Limb (tissue), 2 donors: ENCODE results near the gene ALDH18A1.
"Not testable (repeated sequence)": the region's sequence is repeated elsewhere in the genome, so short reads cannot be mapped to it uniquely, and the experiment has no call there.

Experiments
- DNase-seq, 2 donors: peaks; one replicate each; pipeline ENCODE4 v3.0.0-alpha.2; 2016; ENCODE audit errors: extremely low spot score in 2 of 2

ALDH18A1 gene

GRCh38 chr10:95656291-95657164 lies at the start of gene ALDH18A1:
Gene ALDH18A1, minus strand, starts transcription at chr10:95656711. Its CDS starts 3,334 bp downstream, at chr10:95653377.
- peak; percentile 95 to 98 for DNase-seq

DNA sequence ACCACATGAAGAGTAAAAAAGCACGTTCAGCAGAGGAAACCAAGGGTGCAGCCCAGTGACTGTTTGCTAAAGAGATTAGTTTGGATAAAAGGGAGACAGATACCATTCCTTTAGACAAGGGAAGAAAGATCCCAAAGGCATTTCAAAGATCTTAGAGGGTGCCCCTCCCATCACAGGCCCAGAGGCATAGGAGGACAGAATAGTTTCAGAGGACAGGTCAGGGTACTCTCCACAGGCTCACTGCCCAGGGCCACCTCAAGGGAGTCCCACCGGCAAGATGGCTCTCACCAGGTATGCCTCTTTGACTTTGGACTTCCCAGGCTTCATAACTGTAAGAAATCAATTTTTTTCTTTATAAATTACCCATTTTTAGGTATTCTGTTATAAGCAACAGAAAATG lies 41.9 kb upstream of the ALDH18A1 start:
- DNase-seq: no peak

DNA sequence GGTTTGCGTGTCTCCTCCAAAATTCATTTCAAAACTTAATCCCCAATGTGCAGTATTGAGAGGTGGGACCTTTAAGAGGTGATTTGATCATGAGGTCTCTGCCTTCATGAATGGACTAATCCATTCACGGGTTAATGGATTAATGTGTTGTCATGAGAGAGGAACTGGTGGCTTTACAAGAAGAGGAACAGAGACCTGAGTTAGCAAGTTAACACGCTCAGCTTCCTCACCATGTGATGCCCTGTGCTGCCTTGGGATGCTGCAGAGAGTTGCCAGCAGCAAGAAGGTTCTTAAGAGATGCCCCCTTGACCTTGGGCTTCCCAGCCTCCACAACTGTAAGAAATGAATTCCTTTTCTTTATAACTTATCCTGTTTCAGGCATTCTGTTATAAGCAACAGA lies 40.9 kb upstream of the ALDH18A1 start:
- no peak for DNase-seq

- DNase-seq: no peak
Measured at GRCh38 chr10:95694665-95695064, 38.2 kb upstream of the ALDH18A1 start.

GRCh38 chr10:95693668-95694534 lies 37.4 kb upstream of the ALDH18A1 start, which contains the start of gene TCTN3:
Gene TCTN3, minus strand, starts transcription at chr10:95693927. Its CDS starts 28 bp downstream, at chr10:95693899.
- DNase-seq: peak; percentile 94 to 99

DNA sequence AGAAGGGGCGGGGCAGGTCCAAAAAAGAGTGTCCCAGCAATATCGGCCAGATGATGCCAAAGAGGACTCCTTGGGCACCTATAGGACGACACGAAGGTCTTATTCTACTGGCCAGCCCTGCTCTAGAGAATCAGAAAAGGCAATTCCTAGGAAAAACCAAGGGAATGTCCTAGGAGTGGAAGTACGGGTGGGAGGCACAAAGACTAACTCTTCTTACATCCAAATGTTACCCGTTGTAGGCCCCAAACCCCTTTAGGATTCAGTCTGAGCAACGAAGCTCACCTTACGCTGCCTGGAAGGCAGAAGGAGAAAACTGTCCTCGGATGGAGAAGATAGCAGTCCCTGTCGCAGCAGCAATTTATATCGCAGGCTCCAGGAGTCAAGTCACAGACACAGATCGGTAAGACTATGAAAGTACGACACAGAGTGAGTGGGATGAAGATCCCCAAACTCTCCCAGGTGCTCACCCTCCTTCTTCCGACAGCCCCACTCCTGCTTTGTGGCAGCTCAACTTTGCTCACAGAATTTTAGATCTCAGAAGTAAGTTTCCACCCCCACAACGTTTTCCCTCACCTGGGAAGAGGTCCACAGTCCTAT lies 36.7 kb upstream of the ALDH18A1 start:
- peak in 1 of 2 donors; percentile 1 for DNase-seq

DNA sequence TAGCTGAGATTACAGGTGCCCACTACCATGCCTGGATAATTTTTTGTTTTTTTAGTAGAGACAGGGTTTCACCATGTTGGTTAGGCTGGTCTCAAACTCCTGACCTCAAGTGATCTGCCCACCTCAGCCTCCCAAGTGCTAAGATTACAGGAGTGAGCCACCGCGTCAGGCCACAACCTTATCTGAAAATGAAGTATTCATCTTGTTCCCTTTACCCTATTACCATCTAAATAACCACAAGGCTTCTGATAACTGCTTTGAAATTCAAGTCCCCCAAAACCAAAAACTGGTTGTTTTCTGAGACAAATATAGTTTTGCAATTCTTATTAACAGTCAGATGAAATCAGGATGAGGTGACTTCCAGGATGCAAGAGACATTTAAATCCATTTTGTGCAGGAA lies 34.8 kb upstream of the ALDH18A1 start:
- DNase-seq: no peak

- DNase-seq: no peak
Measured at GRCh38 chr10:95688648-95689047, 32.1 kb upstream of the ALDH18A1 start.

DNA sequence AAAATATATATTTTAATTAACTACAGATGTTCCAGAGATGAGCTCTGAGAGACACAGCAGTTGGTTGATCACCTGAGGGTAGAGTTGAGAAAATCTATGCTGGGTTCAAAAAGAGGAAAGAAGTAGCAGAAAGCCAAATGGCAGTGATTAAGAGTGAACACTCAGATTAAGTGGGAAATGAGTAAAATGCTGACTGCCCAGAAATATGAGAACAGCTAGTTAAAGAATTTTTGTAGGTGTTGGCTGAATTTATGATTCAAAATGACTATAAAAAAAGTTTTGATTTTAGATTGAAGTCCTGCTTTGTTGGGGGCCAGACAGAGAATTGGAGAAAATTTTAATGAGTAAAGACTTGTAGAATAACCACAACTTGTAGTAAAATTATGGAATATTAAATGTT lies 27.5 kb upstream of the ALDH18A1 start:
- DNase-seq: no peak

DNA sequence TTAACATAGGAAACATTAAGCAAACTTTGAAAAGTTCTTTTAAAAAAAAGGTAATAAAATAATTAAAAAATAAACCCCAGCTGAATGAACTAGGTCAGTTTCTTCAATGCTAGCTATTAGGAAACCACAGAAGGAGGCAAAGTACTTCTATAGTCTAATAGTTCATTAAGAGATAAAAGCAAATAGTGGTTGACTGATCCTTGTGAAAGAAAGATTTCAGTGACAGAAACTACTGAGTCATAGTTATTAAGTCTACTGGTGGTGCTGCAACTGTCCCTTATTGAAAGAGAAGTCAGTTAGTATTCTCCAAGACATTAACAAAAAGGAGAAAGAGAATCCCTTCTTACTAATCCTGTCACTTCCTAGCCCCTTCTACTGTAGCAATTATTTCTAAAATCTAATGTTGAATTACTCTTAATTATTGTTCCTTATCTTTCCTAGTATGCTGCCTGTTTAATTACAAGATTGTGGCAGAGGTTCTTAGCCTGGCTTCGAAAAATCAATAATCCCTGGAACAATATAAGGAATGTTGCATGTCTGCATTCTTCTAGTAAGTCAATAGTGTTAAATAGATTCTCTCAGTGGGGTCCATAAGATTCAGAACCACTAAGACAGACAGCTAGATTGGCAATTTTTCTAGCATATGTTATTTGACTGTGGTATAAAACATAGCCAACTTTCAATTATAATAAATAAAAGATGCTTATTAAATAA lies 19.0 kb upstream of the ALDH18A1 start:
- DNase-seq: no peak

- DNase-seq: no peak
Measured at GRCh38 chr10:95674643-95675042, 18.1 kb upstream of the ALDH18A1 start.

GRCh38 chr10:95672641-95673040 lies 16.1 kb upstream of the ALDH18A1 start:
- DNase-seq: not testable (repeated sequence)

GRCh38 chr10:95664543-95664942 lies 8.0 kb upstream of the ALDH18A1 start:
- DNase-seq: no peak

DNA sequence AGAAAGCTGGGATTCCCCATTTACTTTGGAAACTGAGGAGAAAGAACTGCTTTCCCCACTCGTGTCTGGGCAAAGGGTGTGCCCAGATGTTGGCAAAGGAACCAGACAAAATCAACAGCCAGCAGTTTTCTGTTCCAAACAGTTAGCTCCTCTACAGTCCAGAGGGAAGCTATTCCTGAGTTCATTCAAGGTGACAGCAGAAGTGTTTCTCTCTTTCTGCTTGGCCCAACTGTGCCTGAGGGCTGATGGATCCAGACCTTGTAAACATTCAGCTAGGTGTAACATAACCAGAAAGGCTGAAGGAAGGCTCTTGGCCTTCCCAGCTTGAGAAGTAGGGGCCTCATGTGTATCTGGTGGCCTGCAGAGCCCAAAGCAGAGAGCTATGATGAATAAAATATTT lies 7.0 kb upstream of the ALDH18A1 start:
- no peak for DNase-seq

DNA sequence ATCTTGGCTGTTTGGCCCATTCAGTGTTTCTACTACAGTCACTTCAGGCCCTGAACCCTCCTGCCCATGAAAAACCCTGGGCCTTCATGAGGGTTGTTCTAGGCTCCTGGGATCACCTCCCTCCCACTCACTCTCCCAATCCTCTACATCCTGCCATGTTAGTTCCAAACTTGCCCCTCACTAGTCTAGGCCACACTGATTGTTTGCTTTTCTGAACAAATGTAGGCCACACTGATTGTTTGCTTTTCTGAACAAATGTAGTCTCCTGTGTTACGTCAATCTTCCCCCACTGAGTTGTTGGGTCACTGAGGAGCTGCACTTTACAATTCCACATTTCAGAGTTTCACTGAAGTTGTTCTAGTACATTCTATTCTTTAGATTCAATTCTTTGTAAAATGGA lies 5.3 kb upstream of the ALDH18A1 start:
- no peak for DNase-seq

DNA sequence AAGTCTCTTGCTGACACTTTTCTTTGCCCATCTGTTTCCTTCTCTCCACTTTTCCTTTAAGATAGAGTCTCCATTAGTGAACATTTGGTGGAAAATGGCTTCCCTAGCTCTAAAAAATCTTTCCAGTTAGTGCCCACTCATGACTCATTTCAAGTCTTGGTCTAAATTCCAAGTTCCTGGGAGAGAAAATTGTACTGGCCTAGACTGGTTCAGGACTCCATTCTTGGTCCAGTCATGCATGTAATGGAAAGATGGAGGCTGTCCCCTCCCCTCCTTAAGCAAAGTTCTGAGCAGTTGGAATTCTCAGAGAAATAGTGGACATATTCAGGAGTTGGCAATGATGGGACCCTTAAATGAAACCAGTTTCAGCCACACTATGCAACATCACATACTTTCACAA lies 3.8 kb upstream of the ALDH18A1 start:
- no peak for DNase-seq

GRCh38 chr10:95657250-95657649 lies 739 bp upstream of the ALDH18A1 start:
- DNase-seq: no peak

DNA sequence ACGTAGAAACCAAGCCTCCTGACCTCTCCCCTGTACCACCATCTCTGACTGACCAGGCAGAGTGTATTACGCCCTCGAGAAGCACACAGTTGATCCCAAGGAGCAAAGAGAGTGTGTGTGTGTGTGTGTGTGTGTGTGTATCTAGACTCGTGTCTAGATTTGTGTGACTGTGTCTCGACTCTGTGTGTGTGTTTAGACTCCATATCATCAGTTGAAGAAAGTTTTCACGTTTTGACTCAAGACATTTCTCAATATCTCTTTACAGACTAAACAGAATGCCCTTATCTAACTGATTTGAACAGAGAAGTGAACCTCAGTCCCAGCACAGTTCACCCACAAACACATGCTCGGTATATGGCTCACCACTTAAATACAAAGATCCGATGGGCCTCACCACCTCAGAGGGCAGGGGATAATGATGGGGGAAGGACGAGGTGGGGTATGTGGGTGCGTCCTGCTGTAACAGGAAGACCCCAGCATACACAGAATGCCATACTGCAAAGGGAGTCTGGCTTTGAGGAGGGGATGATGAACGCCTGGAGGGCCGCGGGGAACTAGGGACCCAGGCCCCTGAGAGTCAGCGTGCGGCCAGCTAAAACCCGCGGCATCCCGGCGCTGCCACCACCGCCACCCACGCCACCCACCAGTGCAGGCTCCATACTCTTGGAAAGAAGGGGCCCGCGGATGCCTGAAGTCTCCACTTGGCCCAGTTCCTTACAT lies 780 bp downstream of the ALDH18A1 start:
- no peak for DNase-seq

DNA sequence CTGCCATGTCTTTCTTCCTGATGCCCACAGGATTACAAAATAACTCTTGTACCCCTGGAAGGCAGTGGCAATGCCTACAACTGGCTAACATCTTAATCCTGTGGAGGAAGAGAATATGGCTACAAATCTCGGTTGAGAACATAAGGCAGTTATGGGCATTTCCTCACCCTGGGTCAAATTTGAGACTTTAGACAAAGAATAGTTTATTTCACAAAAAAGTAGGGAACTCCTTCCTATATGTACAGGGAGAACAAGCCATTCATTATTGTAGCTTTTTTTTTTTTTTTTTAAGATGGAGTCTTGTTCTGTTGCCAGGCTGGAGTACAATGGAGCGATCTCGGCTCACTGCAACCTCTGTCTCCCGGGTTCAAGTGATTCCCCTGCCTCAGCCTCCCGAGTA lies 2.6 kb downstream of the ALDH18A1 start:
- DNase-seq: no peak

DNA sequence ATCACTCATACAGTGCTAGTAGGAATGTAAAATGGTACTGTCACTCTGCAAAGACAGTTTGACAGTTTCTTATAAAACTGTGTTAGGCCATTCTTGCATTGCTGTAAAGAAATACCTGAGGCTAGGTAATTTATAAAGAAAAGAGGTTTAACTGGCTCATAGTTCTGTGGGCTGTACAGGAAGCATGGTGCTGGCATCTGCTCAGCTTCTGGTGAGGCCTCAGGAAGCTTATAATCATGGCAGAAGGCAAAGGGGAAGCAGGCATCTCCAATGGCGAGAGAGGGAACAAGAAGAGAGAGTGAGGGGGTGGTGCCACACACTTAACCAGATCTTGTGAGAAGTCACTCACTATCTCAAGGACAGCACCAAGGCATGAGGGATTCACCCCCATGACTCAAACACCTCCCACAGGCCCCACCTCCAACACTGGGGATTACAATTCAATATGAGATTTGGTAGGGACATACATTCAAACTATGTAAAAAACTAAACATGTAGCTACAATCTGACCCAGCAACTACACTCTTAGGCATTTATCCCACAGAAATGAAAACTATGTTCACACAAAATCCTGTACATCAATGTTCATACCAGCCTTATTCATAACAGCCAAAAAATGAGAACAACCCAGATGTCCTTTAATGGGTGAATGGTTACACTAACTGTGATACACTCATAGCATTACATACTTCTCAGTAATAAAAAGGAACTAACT lies 5.0 kb downstream of the ALDH18A1 start:
- no peak for DNase-seq
